Neuronal stem cell (in vitro differentiated cells): ENCODE results near the gene RALGAPA1.

Experiments
- DNase-seq: peaks from one replicate; pipeline ENCODE4 v3.0.0-alpha.2; 2013; ENCODE audit warnings: low spot score
- H2AFZ ChIP-seq: one replicate; pipeline ENCODE4 v1.6.1; 2013; ENCODE audit warnings: mild to moderate bottlenecking, low read length, inconsistent platforms
- H2AK5ac ChIP-seq: 2 replicates; pipeline ENCODE4 v1.6.1; 2013; ENCODE audit warnings: low read depth, mild to moderate bottlenecking, inconsistent platforms, low read length, moderate library complexity, mixed read lengths
- H2BK120ac ChIP-seq: 2 replicates; pipeline ENCODE4 v1.6.1; 2013; ENCODE audit warnings: low read depth, mild to moderate bottlenecking, inconsistent platforms, low read length, moderate library complexity, mixed read lengths
- H2BK12ac ChIP-seq: one replicate; pipeline ENCODE4 v1.6.1; 2013; ENCODE audit warnings: low read length, inconsistent platforms
- H2BK15ac ChIP-seq: 2 replicates; pipeline ENCODE4 v1.6.1; 2013; ENCODE audit warnings: mild to moderate bottlenecking, low read length, inconsistent platforms, mixed read lengths
- H2BK5ac ChIP-seq: one replicate; pipeline ENCODE4 v1.6.1; 2013; ENCODE audit warnings: inconsistent platforms, mild to moderate bottlenecking, low read length, moderate library complexity
- H3K14ac ChIP-seq: one replicate; pipeline ENCODE4 v1.6.1; 2013; ENCODE audit warnings: low read length, inconsistent platforms
- H3K18ac ChIP-seq: 2 replicates; pipeline ENCODE4 v1.6.1; 2013; ENCODE audit warnings: low read length, inconsistent platforms
- H3K23ac ChIP-seq: 2 replicates; pipeline ENCODE4 v1.6.1; 2013; ENCODE audit warnings: low read depth, mild to moderate bottlenecking, mixed read lengths, low read length, inconsistent platforms; ENCODE audit not compliant: poor library complexity
- H3K27ac ChIP-seq: replicated peaks from 3 replicates; pipeline ENCODE4 v1.5.1; 2013; ENCODE audit warnings: low read length, inconsistent platforms
- H3K27me3 ChIP-seq, 3 experiments: 2 replicates each; pipeline ENCODE4 v1.6.1; 2013; ENCODE audit warnings: low read length in 3 of 3, mild to moderate bottlenecking in 2 of 3, inconsistent platforms in 1 of 3, low read depth in 1 of 3, mixed read lengths in 1 of 3, moderate library complexity in 1 of 3; ENCODE audit not compliant: control insufficient read depth in 3 of 3, insufficient read depth in 3 of 3
- H3K36me3 ChIP-seq, 2 donors: replicated peaks in 1 of 2; 2 replicates each; pipeline ENCODE4 v1.6.1; 2013; ENCODE audit warnings: low read length in 2 of 2; ENCODE audit not compliant: control insufficient read depth in 2 of 2, insufficient read depth in 2 of 2
- H3K4ac ChIP-seq: 2 replicates; pipeline ENCODE4 v1.6.1; 2013; ENCODE audit warnings: inconsistent platforms, mild to moderate bottlenecking, low read length, moderate library complexity
- H3K4me1 ChIP-seq, 2 donors: 1 replicate in 1 of 2; 2 replicates in 1 of 2; pipeline ENCODE4 v1.6.1; 2013; ENCODE audit warnings: low read length in 2 of 2, low read depth in 1 of 2; ENCODE audit not compliant: control insufficient read depth in 2 of 2, insufficient read depth in 1 of 2
- H3K4me2 ChIP-seq: one replicate; pipeline ENCODE4 v1.6.1; 2013; ENCODE audit warnings: mild to moderate bottlenecking, low read length, inconsistent platforms; ENCODE audit not compliant: insufficient read depth, poor library complexity, severe bottlenecking
- H3K4me3 ChIP-seq, 2 donors: 2 replicates each; pipeline ENCODE4 v1.5.1; 2013; ENCODE audit warnings: low read length in 2 of 2, mild to moderate bottlenecking in 2 of 2, inconsistent platforms in 1 of 2, moderate library complexity in 1 of 2
- H3K79me1 ChIP-seq: one replicate; pipeline ENCODE4 v1.6.1; 2013; ENCODE audit warnings: low read depth, mild to moderate bottlenecking, inconsistent platforms, low read length, moderate library complexity
- H3K9ac ChIP-seq: one replicate; pipeline ENCODE4 v1.6.1; 2013; ENCODE audit warnings: mild to moderate bottlenecking, low read depth, low read length, inconsistent platforms; ENCODE audit not compliant: poor library complexity
- H3K9me3 ChIP-seq, 2 donors: replicated peaks in 1 of 2; 2 replicates each; pipeline versions ENCODE3 to v1.6.1; 2013; ENCODE audit warnings: low read length in 2 of 2, mild to moderate bottlenecking in 2 of 2, inconsistent platforms in 1 of 2, low read depth in 1 of 2, mixed read lengths in 1 of 2, moderate library complexity in 1 of 2; ENCODE audit not compliant: control insufficient read depth in 2 of 2, insufficient read depth in 1 of 2
- H4K8ac ChIP-seq: one replicate; pipeline ENCODE4 v1.6.1; 2013; ENCODE audit warnings: low read depth, mild to moderate bottlenecking, inconsistent platforms, low read length, moderate library complexity
- H4K91ac ChIP-seq: one replicate; pipeline ENCODE4 v1.6.1; 2013; ENCODE audit warnings: low read length, low read depth, mild to moderate bottlenecking, inconsistent platforms; ENCODE audit not compliant: poor library complexity
- WGBS, 2 donors: extraction: QIAGEN DNeasy Blood & Tissue Kit; methylation state at CpG; one replicate each; pipeline ENCODE4 v1.1.7; 2013; ENCODE audit warnings: missing lambda C conversion rate in 2 of 2, mixed read lengths in 1 of 2; ENCODE audit not compliant: insufficient read length in 2 of 2, insufficient replicate concordance in 1 of 2; ENCODE audit errors: extremely low coverage in 2 of 2; 5-methylcytosine and 5-hydroxymethylcytosine counted together

Gene RALGAPA1

DNA sequence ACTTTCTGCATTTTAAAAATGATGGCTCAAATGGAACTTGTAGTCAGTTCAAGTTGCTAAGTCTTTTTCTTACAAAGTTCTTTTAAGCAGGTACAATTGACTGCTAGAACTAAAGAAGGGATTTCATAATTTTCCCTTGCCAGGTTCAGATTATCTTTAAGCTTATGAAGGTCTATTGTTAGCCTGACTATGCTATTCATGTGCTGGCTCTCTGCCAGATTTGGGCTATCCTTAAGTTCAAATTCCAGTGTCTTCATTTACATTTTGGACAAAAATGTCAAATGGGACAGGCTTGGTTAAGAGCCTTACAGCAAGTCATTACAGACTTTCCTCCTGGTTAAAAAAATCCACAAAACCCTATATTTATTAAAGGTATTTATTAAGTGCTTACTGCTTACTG is 232.8 kb downstream of the RALGAPA1 start:
- H3K23ac ChIP-seq, result no peak overlapping the region
- no peaks in the 10 kb centered on the region for H3K79me1 ChIP-seq
- H3K27me3 ChIP-seq, result no peaks in the 10 kb centered on the region
- H3K36me3 ChIP-seq, result no peaks in the 10 kb centered on the region
- H3K9ac ChIP-seq, result no peak overlapping the region
- H2AFZ ChIP-seq, result no peak overlapping the region
- H2BK15ac ChIP-seq, result no peak overlapping the region
- no peak for DNase-seq
- no peak overlapping the region for H3K14ac ChIP-seq
- H3K4me2 ChIP-seq, result no peak overlapping the region
- no peak overlapping the region for H3K4me3 ChIP-seq
- no peak overlapping the region for H3K27ac ChIP-seq
- H3K9me3 ChIP-seq, result no peaks in the 10 kb centered on the region
- H4K8ac ChIP-seq, result no peak overlapping the region
- no peaks in the 10 kb centered on the region for H3K4me1 ChIP-seq
- no peak overlapping the region for H2AK5ac ChIP-seq
- no peak overlapping the region for H3K18ac ChIP-seq
- H3K4ac ChIP-seq, result no peak overlapping the region
- H4K91ac ChIP-seq, result no peak overlapping the region
- H2BK12ac ChIP-seq, result no peak overlapping the region
- no peak overlapping the region for H2BK5ac ChIP-seq
- no peak overlapping the region for H2BK120ac ChIP-seq

DNA sequence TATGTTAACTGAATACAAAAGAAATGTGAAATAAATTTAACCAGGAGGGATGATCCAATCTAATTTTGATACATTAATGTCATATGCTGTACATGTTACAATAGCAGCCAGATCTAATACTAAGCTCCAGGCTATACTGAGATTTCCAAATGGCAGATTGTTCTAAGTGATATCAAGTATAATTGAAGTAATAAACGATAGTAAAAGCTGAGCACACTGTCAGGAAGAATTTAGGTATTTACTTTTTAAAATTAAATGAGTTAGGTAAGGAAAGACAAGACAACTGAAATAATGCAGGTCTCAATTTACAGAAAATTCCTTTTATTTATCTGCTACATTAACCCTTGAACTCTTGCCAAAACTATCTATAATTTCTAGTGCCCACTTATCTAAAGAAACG is 235.2 kb downstream of the RALGAPA1 start:
- Histone ChIP-seq H3K27me3 (no peaks in the 10 kb centered on the region), H3K9ac (no peak overlapping the region), H2BK15ac (no peak overlapping the region), H2BK12ac (no peak overlapping the region), H2AK5ac (no peak overlapping the region), H4K91ac (no peak overlapping the region), H3K4me1 (no peaks in the 10 kb centered on the region), H3K14ac (no peak overlapping the region), H3K4me3 (no peak overlapping the region), H3K18ac (no peak overlapping the region), H3K4ac (no peak overlapping the region), H2BK120ac (no peak overlapping the region), H4K8ac (no peak overlapping the region), H3K27ac (no peak overlapping the region), H3K36me3 (no peaks in the 10 kb centered on the region), H3K4me2 (no peak overlapping the region), H2AFZ (no peak overlapping the region), H3K23ac (no peak overlapping the region), H3K9me3 (no peaks in the 10 kb centered on the region), H3K79me1 (no peaks in the 10 kb centered on the region), H2BK5ac (no peak overlapping the region)
- DNase-seq, result no peak
- WGBS, 2 donors, result no CpG with 5 or more reads among the region's 2 CpGs

DNA sequence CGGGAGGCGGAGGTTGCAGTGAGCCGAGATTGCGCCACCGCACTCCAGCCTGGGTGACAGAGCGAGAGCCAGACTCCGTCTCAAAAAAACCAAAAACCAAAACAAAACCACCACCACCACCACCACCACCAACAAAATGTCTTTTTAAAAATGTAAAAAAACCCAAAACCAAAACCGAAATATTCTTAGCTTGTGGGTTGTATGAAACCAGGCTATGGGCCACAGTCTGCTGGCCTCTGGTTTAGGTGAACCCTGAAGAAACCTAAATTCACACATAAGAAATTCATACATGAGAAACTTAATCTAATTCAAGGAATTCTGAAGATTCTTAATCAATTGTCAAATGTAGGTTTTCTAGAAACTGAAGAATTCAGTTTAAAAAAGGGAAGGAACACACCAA is 237.5 kb downstream of the RALGAPA1 start:
- H3K14ac ChIP-seq, result no peak overlapping the region
- WGBS, 2 donors, result no CpG with 5 or more reads among the region's 8 CpGs

DNA sequence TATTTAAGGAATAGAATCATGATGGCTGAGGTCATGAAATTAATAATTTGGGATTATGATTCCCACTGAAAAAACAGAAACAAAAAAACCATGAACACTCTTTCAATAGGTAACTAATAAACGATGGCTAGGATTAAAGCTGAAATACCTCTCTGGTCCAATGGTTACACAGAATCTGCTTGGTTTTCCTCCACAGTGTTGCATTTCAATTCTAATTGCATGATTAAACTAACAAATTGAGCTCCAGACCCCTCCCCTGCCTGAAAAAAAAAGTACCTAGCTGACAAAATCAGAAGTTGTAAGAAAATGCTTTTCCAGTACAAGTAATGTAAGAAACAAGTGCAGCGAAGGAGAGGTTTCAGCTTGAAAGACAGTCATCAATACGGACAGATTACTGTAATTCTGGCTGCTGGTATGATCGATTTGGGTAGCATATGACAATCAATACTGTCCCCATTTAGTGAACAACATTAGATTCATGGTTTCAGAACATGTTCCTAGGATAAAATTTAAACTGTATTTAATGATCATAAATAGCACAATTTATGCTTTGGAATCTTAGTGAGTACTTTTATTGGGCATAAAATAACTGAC is 243.1 kb downstream of the RALGAPA1 start:
- no peak overlapping the region for H3K4ac ChIP-seq
- H2BK15ac ChIP-seq, result no peak overlapping the region
- H4K91ac ChIP-seq, result no peak overlapping the region
- no peak overlapping the region for H2AK5ac ChIP-seq
- H3K4me3 ChIP-seq, result no peak overlapping the region
- no peak overlapping the region for H2BK120ac ChIP-seq
- DNase-seq, result no peak
- no peaks in the 10 kb centered on the region for H3K36me3 ChIP-seq
- H2BK5ac ChIP-seq, result no peak overlapping the region
- H2BK12ac ChIP-seq, result no peak overlapping the region
- H3K27ac ChIP-seq, result no peak overlapping the region
- H3K14ac ChIP-seq, result no peak overlapping the region
- no peaks in the 10 kb centered on the region for H3K79me1 ChIP-seq
- H3K27me3 ChIP-seq, result no peaks in the 10 kb centered on the region
- H3K23ac ChIP-seq, result no peak overlapping the region
- H3K18ac ChIP-seq, result no peak overlapping the region
- WGBS, 2 donors, result no CpG with 5 or more reads among the region's 4 CpGs
- no peaks in the 10 kb centered on the region for H3K9me3 ChIP-seq
- H3K9ac ChIP-seq, result no peak overlapping the region
- no peak overlapping the region for H2AFZ ChIP-seq
- no peak overlapping the region for H4K8ac ChIP-seq
- H3K4me2 ChIP-seq, result no peak overlapping the region
- peaks cover 0 to 2% of the 10 kb centered on the region in 2 donors for H3K4me1 ChIP-seq

More for the DNA sequence above, 237.5 kb downstream of the RALGAPA1 start:
- Histone ChIP-seq H3K23ac (no peak overlapping the region), H3K4me1 (no peaks in the 10 kb centered on the region), H3K4me2 (no peak overlapping the region), H3K79me1 (no peaks in the 10 kb centered on the region), H3K27ac (no peak overlapping the region), H3K27me3 (no peaks in the 10 kb centered on the region), H3K36me3 (no peaks in the 10 kb centered on the region), H4K91ac (no peak overlapping the region), H2BK12ac (no peak overlapping the region), H3K9ac (no peak overlapping the region), H3K4ac (no peak overlapping the region), H2AK5ac (no peak overlapping the region), H2BK120ac (no peak overlapping the region), H3K4me3 (no peak overlapping the region), H2BK15ac (no peak overlapping the region), H3K9me3 (no peaks in the 10 kb centered on the region), H3K18ac (no peak overlapping the region), H2AFZ (no peak overlapping the region), H2BK5ac (no peak overlapping the region), H4K8ac (no peak overlapping the region)
- DNase-seq, result no peak
